Activated naive CD4-positive, alpha-beta T cell treated with anti-CD3 and anti-CD28 coated beads, Interleukin-2, amount 50 U/mL, for 16 hours (primary cell): ENCODE results near the gene SHC1.

Source experiments
- DNase-seq: peaks from one replicate; pipeline ENCODE4 v3.0.0-alpha.2; 2020

The SHC1 gene, protein sequence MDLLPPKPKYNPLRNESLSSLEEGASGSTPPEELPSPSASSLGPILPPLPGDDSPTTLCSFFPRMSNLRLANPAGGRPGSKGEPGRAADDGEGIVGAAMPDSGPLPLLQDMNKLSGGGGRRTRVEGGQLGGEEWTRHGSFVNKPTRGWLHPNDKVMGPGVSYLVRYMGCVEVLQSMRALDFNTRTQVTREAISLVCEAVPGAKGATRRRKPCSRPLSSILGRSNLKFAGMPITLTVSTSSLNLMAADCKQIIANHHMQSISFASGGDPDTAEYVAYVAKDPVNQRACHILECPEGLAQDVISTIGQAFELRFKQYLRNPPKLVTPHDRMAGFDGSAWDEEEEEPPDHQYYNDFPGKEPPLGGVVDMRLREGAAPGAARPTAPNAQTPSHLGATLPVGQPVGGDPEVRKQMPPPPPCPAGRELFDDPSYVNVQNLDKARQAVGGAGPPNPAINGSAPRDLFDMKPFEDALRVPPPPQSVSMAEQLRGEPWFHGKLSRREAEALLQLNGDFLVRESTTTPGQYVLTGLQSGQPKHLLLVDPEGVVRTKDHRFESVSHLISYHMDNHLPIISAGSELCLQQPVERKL

GRCh38 chr1:154970631-154971340, at the start of gene SHC1:
Gene SHC1 (minus strand): TSS chr1:154970747. CDS start chr1:154970526, 221 bp downstream.
- peak; percentile 53 for DNase-seq

- DNase-seq, result no peak
These were observed 49.1 kb upstream of the SHC1 start for GRCh38 chr1:155019377-155020245.

DNA sequence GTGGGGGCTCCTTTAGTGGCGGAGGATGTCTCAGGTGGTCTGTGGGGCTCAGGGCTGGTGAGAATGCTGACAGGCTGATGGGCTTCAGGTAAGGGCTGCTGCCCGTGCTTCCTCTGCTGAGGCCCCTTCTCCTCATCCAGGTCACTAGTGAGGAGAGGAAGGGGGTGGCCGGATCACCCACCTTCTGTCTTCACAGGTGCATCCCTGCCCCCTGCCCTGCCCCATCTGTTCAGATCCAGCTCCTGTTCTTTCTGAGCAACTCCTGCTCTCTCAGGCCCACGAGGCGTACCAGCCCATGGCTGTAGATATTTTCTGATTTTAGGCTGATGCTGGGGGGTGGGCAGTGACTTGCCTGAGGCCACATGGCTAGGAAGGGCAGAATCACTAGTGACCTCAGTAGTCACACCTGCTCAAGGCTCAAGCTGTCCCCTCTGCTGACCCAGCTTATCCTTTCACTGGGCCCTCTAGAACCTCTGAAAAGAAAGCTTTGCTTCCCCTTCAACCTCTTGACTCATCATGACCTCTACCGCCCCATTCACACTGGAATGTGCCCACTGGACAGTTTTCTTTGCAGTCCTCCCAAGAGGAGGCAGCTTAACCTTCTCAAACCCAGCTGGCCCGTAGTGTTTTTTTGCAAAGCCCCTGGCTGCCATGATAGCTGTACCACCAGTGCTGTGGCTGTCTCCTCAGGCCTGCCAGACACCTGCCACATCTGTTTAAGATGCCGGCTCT, 48.2 kb upstream of the SHC1 start:
- DNase-seq, result no peak

- DNase-seq, result no peak
These were observed 47.4 kb upstream of the SHC1 start for GRCh38 chr1:155017946-155018316.

GRCh38 chr1:155017041-155017945, 46.7 kb upstream of the SHC1 start:
- peak; percentile 95 for DNase-seq

- no peak for DNase-seq
These were observed 45.8 kb upstream of the SHC1 start for GRCh38 chr1:155016231-155016831.

GRCh38 chr1:155015527-155016230, 45.1 kb upstream of the SHC1 start:
- no peak for DNase-seq

DNA sequence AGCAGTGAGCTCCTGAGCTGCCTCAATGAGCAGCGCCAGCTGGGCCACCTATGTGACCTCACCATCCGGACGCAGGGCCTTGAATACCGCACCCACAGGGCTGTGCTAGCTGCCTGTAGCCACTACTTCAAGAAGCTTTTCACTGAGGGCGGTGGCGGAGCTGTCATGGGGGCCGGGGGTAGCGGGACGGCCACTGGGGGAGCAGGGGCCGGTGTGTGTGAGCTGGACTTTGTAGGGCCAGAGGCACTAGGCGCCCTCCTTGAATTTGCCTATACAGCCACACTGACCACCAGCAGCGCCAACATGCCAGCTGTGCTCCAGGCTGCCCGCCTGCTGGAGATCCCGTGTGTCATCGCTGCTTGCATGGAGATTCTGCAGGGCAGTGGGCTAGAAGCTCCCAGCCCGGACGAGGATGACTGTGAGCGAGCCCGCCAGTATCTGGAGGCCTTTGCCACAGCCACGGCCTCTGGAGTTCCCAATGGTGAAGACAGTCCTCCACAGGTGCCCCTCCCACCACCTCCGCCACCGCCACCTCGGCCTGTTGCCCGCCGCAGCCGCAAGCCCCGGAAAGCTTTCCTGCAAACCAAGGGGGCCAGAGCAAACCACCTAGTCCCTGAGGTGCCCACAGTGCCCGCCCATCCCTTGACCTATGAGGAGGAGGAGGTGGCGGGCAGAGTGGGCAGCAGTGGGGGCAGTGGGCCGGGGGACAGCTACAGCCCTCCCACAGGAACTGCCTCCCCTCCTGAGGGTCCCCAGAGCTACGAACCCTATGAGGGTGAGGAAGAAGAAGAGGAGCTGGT, 44.4 kb upstream of the SHC1 start:
- DNase-seq, result peak; percentile 7

DNA sequence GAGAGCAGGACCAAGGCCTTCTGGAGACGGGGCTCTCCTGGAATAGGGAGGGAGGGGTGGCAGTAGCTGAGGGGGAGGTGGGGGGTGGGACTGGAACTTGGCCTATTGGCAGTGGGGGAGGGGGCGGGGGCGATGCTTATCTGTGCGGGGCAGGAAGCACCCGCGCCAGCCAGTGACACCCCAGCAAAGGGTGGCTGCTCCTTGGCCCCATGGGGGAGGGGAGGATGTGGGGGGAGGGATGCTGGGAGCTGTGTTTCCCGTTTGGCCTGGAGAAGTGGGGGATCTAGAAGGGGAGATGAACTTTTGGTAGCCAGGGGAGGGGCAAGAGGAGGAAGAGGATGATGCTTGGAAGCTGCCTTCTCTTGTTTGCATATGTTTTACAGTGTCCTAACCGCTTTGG, 43.1 kb upstream of the SHC1 start:
- DNase-seq, result peak; percentile 20

DNA sequence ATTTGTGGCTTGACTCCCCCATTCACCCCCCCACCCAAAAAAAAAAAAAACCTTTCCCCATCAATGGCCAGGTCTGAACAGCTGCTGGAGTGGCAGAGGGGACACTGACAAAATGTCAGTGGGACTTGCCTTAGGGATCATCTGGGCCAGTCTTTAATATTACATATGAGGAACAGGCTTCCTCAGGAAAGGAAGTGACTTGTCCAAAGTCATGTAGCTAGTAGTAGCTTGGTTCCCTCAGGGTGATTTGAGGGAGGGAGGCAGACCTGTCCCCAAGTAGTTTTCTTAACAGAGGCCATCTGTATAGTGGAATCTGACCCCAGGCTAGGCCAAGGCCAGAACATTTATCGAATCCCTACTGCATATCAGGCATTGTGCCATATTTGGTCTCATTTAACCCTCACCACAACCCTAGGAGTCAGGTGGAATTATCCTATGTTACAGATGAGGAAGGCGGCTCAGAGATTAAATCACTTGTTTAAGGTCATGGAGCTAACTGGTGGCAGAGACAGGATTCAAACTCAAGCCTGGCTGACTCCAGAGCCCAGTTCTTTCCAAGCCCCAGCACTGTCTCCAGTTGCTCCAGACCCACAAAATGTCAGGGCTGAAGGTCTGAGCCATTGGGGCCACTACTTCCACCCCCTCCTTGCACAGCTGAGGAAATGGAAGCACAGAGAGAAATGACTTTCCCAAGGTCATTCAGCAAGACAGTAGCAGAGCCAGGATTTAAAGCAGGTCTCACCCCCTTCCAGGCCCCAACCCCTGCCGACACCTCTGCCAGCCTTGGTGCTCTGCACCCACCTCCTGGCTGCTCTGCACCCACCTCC, 42.4 kb upstream of the SHC1 start:
- peak; percentile 12 for DNase-seq

GRCh38 chr1:155012026-155012546, 41.5 kb upstream of the SHC1 start:
- peak; percentile 39 for DNase-seq

- DNase-seq, result peak; percentile 8
These were observed 41.0 kb upstream of the SHC1 start for GRCh38 chr1:155011437-155012025.

DNA sequence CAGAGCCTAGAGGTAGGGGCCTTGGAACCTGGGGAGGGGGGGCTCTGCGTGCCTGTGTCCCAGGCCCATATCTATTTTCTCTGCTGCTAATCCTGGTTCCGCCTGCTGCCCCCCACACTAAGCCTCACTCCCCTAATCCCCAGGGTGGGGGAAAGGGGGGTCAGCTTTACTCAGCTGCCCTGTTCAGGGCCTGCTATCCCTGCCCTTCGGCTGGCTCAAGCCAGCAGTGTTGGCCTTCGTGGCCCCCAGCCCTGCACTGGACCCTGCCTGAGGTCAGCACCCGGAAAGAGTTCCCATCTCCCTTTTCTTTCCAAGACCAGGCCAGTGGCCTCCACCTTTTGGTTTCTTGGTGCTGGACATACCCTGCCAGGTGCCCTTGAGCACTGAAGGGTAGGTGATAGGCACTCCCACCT, 40.5 kb upstream of the SHC1 start:
- DNase-seq, result no peak

- peak; percentile 16 for DNase-seq
These were observed 39.8 kb upstream of the SHC1 start for GRCh38 chr1:155010211-155010918.

DNA sequence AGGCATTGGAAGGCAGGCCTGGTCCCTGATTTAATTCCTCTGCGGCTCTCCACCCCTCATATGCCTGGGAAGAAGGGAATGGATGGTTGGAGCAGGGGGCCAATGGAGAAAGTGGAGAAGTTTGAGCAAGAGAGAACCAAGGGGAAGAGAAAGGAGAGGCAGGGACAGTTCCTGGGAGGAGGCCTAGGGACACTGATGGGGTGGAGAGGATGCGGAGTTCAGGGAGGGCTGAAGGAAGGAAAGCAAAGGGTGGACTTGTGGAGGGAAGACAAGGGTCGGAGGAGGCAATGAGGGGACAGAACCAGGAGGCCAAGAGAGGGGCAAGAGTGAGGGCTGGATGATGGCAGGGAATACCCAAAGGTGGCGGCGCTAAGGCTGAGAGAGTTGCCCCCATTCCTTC, 39.2 kb upstream of the SHC1 start:
- DNase-seq, result no peak

GRCh38 chr1:155009221-155009711, 38.7 kb upstream of the SHC1 start:
- peak; percentile 29 for DNase-seq
